ENCODE measurements around the gene CTSS.

The CTSS gene

GRCh38 chr1:150708595-150708994, 57.0 kb downstream of the CTSS start:
- H3K27ac ChIP-seq = no peak overlapping the region
- no peak for DNase-seq (ENCODE audit: low read depth, low spot score)

- no peak for DNase-seq (ENCODE audit: low read depth, low spot score)
- H3K27ac ChIP-seq = no peak overlapping the region
Measured at GRCh38 chr1:150706091-150706490, 59.5 kb downstream of the CTSS start.

- no peak for DNase-seq (ENCODE audit: low read depth, low spot score)
Measured at GRCh38 chr1:150703427-150703826, 62.2 kb downstream of the CTSS start.

GRCh38 chr1:150696995-150697927, 68.3 kb downstream of the CTSS start, which contains the start of gene GOLPH3L:
Gene GOLPH3L, minus strand, starts transcription at chr1:150697154. Its CDS starts 2,316 bp downstream, at chr1:150694838.
- DNase-seq (ENCODE audit: low read depth, low spot score) = peak; percentile 98
- H3K27ac ChIP-seq = peak within 1 kb of the TSS; percentile 59

More at GRCh38 chr1:150703427-150703826, 62.2 kb downstream of the CTSS start:
- H3K27ac ChIP-seq = no peak overlapping the region

GRCh38 chr1:150696590-150696989, 69.0 kb downstream of the CTSS start:
- no peak for DNase-seq (ENCODE audit: low read depth, low spot score)

GRCh38 chr1:150696162-150696561, 69.4 kb downstream of the CTSS start:
- DNase-seq (ENCODE audit: low read depth, low spot score) = no peak
- peak overlapping the region; percentile 59 for H3K27ac ChIP-seq

More at GRCh38 chr1:150696590-150696989, 69.0 kb downstream of the CTSS start:
- H3K27ac ChIP-seq = peak overlapping the region; percentile 59

GRCh38 chr1:150695561-150695960, 70.0 kb downstream of the CTSS start:
- H3K27ac ChIP-seq = peak overlapping the region; percentile 59

GRCh38 chr1:150692720-150693119, 72.9 kb downstream of the CTSS start:
- no peak for DNase-seq (ENCODE audit: low read depth, low spot score)
- peak overlapping the region; percentile 62 for H3K27ac ChIP-seq

More at GRCh38 chr1:150695561-150695960, 70.0 kb downstream of the CTSS start:
- no peak for DNase-seq (ENCODE audit: low read depth, low spot score)

GRCh38 chr1:150688763-150689162, 76.8 kb downstream of the CTSS start:
- no peak overlapping the region for H3K27ac ChIP-seq
- DNase-seq (ENCODE audit: low read depth, low spot score) = no peak

- DNase-seq (ENCODE audit: low read depth, low spot score) = no peak
- no peak overlapping the region for H3K27ac ChIP-seq
Measured at GRCh38 chr1:150686275-150686674, 79.3 kb downstream of the CTSS start.

- H3K27ac ChIP-seq = no peak overlapping the region
- DNase-seq (ENCODE audit: low read depth, low spot score) = no peak
Measured at GRCh38 chr1:150683914-150684313, 81.7 kb downstream of the CTSS start.

All from epithelial cell of prostate (primary cell).